ENCODE measurements around the gene MMP20. TPM values are rescaled to one million over a fixed set of nuclear protein-coding genes. Genes with fewer than 3 reads are reported as not detected.

The MMP20 gene
- total RNA-seq, 1 donor from 2014 or later, result not detected

DNA sequence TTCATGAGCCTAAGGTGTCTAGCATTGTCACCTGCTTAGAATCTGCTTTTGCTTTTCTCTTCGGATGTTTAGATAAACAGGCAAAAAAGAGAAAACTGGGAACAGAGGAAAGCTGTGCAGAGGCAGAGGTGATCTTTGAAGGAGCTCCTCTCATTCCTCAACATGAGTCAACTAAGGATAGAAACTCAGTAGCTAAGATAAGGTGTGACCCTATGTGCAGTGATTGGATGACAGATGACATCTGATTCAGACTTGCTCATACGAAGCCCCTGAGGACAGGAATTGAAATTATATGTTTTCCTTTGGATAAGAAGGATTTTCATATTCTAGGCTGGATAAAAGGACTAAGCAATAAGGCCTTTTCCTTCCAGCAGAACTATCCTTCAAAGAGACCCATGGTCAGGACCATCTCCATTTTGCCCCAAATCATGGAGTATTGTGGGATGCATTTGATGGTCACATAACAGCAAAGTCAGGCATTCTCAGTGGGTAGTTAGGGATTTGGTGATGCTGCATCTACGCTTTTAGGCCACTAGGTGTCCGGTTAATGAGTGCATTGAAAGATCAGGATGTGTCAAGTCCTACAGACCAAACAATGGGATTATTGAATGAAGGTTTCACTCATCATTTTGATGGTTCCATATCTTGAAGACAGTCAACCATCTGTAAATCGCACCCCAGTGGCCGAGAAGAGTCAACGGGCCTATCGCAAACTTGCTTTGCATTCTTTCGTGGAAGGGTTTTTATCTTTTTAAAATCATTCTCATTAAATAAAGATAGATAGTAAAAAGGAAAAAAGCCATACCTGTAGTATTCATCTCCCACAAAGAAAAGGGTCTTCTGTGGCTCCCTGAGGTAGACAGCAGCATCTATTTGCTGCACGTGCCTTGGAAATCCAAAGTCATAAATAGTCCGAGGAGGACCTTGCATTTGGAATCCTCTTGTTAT is 32.2 kb downstream of the MMP20 start:
- no peak for DNase-seq (ENCODE audit: low spot score)

DNA sequence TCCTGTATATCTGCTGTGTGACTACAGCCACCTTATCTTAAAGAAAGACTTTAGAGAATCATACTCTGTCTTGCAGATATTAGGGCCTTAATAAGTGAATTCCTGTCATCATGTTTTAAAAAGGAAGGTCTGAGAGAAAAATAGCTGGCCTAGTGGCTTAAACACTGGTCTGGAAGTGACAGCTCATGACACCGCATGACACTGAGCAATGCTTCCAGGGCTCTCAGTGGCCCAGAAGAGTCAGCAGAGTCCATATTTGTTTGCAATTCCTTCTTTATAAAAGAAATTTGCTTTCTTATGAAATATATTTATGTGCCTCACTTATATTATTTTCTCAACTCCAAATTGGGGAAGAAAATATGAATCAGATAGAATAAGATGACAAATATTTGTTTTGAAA is 33.0 kb downstream of the MMP20 start:
- no peak for DNase-seq (ENCODE audit: low spot score)

DNA sequence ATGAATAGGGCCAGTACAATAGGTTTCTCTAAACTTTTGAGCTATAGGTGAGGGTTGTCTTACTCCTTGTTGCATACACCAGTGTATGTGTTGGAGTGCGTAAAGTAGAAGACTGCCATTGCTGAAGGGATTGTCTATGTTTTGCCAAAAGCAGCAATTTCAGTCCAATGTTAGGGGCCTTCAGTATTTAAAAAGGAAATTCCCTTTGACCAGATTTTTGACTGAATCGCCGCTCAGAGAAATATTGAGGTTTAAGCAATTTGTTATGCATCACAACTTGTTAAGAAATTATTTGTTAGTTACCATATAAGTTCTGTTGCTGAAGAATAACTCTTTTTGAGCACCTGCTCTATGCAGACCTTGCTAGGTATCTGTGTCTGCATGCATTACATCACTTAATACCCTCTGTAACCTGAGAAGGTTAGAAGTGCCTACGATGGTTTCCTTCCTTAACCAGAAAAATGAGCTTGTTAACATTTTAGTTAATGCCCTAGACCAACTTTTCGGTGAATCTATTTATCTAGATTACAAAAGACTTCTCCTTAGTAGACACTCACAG is 33.9 kb downstream of the MMP20 start:
- DNase-seq (ENCODE audit: low spot score), result no peak

DNA sequence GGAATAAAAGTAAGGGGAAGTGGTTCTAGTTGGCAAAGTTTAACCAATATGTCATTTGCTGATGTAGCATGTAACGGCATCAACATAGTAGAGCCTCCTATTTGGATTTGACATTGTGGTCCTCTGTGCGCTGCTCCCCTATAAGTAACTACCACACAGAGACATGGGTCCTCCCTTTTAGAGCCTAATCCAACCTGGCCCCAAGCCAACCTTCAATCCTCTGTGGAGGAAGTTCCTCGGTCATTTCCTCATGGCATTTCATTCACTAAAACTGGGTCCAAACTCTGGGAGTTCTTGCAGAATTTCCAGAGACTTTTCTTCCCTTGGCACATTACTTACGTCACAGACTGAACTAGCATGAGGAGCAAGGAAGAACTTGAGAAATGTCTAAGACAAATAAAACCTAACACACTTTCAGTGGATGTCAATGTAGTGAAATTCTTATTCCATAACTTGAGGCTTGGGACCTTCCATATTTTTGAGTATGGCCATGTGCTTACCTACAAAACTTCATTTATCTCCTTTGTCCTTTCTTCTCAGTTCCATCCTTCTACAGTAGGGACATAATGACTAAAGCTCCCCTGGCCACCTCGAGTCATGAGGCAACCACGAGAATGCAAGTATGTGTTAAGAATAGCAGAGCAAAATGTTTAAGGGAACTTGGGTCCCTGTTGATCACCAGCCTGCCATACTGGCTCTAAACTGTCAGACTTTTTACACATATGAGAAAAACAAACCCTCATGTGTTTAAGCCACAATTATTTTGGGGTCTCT is 34.7 kb downstream of the MMP20 start:
- no peak for DNase-seq (ENCODE audit: low spot score)

DNA sequence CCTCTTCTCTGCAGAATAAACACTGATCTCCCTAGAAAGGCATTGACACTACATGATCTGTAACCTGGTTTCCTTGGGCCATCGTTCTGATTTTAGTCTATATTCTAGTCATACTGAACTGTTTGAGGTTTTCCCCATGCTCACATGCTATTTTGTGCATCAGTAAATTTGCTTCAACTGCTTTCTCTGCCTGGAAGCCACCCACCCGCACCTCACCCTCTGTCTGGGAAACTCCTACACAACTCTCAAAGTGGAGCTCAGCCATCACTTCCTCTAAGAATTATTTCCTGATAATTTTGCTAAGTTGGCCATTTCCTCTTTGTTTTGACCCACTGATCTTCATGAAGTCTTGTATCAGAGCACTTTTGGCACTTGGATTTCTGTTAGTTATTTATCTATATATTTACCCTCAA is 36.1 kb downstream of the MMP20 start:
- DNase-seq (ENCODE audit: low spot score), result no peak

DNA sequence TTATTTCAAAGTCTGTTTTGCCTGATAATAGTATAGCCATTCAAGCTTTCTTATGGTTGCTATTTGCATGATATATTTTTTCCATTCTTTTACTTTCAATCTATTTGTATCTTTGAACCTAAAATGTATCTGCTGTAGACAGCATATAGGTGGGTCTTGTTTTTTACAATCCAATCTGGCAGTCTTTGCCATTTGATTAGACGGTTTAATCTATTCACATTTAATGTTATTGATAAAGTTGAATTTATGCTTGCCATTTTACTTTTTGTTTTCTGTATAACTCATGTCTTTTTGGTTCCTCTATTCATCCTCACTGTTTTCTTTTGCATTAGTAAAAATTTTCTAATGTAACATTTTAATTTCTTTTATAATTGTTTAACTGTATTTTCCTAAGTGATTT is 37.4 kb downstream of the MMP20 start:
- no peak for DNase-seq (ENCODE audit: low spot score)

DNA sequence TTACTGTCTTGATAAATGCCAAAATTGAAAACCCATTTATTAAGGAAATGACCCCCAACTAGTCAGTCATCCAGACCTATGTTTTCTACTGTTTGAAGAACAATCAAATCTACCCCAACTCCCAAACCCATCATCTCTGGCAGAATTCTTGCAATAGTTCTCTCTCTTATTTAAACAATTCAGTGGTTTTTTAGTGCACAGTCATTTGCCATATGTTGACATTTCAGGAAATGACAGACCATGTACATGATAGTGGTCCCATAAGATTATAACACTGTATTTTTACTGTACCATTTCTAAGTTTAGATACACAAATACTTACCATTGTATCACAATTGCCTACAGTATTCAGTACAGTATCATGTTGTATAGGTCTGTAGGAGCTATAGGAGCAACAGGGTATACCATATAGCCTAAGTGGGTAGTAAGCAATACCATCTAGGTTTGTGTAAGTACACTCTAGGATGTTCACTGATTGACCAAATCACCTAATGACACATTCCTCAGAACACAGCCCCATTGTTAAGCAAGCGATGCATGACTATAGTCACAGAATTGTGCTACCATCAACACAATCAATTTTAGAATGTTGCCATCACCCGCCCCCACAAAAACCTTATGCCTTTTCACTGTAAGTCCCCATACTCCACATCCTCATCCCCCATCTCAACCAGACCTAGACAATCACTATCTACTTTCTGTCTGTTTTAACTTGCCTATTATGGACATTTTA is 41.8 kb downstream of the MMP20 start:
- DNase-seq (ENCODE audit: low spot score), result no peak

DNA sequence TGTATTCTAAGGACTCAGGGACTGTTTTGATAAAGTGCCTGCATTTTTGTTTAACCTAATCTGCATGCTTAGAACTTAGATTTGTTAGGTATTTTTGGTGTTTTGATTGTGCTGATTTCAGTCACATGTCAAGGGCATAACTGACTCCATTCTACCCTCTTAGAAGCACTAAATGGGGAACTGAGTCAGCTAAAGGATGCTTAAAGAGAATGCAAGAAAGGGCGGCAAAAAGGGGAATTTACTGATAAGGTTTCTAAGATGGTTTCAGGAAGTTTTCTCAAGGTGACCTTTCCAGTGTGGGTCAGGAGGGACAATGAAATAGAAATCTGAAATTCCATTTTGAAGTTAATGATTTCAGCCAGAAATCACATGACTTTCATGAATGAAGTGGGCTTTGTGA is 43.0 kb downstream of the MMP20 start:
- DNase-seq (ENCODE audit: low spot score), result no peak

DNA sequence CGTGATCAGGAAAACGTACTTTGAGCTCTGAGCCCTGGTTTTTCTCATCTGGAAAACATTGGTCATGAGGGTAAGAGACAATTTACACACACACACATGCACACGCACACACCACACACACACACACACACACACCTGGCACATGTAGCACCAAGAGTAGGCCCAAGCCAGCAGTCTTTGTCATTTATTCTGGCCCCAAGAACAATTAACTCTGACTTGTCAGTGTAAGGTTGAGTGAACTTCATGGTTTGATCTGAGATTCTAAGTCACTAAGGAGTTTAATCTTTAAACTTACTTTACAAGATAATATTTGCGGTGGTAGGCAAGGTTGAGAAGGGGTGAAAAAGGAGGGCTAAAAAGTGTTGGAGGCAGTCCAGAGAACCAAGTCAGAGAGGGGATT is 44.1 kb downstream of the MMP20 start:
- no peak for DNase-seq (ENCODE audit: low spot score)

DNA sequence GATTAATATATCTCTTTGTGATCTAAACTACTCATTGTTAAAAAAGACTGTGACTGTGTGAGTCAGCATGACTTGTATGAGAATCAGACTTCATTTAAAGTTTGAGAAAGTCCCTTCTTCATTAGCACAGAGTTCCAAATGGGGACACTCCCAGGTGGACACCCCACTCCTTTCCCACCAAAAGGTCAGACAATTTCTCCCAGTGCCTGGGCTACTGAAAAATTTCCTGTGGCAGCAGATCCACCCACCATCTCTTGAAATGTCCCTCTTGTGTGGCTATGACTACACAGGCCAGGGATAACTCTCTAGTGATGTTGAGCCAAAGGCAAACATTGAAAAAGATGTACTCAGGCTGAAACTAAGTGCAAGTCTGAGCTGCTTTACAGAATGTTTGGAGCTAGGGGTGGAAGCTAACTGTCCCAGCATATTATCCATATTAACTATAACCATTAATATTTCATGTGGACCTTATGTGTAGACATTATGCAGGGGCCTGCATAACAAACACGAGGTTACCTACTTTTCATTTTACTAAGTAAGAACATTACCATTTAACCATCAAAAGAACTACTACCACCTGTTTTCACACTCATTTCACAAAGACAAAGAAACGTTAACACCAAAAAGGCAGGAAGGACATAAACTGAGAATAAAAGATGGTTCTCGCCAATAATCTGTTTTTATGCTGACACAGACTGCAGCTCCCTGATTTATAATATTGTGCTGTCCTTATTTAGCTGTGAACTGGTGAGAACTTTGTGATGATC is 44.8 kb downstream of the MMP20 start:
- DNase-seq (ENCODE audit: low spot score), result no peak

DNA sequence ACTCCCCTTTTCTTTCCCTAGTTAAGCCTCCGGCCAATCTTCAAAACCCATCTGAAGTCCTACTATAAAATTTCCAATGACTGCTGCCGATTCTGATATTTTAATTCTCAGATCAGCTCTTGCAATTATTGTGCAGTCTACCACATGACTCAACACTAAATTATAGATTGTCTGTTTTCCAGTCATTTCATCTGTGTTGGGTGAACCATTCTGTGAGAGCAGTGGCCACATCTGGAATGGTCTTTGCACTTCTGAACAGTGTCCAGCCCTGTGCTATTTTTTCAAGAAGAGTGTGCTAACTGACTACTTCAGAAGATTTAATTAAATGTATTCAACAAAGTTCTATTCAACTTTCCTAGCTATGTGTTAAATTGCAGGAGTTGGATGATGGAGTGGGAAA is 47.4 kb downstream of the MMP20 start:
- no peak for DNase-seq (ENCODE audit: low spot score)

DNA sequence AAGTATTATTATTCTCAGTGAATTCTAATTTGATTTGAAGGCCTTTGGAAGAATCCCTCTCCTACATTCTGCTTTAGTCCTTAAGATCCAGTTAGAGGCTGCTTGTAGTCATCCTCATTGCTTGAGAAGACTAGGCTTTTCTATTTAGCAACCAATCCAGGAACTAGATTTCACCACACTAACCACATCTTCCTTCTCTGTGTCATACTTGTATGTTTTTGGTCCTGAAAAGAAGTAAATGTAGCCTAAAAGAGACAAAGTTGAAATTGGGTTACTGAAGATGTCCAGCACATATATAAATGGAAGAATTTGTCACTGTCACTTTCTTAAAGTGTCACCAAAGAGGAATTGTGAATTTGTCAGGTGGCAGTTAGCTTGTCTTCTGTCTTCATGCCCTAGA is 48.0 kb downstream of the MMP20 start:
- no peak for DNase-seq (ENCODE audit: low spot score)

DNA sequence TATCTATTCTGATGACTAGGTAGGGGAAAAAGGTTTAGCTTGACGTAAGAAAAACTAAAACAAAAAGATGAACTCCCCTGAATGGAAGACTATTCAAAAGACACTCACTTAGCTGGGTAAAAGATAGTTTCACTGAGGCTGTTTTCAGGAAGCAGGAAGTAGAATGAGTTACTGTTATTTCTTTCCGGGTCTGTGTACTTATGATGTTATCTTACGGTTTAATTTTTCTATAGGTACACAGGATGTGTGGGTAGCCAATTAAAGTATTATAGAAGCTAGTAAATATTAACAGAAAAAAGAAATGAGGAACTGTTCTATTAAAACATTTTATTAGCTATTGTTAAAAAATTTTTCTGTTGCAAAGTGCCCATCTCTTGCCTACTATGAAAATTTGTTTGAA is 48.8 kb downstream of the MMP20 start:
- no peak for DNase-seq (ENCODE audit: low spot score)

DNA sequence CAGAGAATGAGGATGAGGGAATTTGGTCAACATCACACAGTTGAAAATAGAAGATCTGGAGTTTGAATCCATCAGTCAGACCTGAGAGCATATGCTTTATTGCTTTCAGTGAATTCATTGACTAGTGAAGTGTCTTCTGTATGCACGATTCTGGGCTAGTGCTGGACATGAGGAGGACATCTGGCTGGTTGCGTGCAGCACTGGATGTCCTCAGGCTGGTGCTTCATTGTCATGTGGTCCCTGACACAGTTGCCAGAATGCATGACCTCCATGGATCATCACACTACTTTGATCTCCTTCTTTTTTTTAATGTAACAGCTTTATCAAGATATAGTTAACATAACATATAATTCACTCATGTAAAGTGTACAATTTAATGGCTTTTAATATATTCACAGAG is 50.1 kb downstream of the MMP20 start:
- DNase-seq (ENCODE audit: low spot score), result no peak

DNA sequence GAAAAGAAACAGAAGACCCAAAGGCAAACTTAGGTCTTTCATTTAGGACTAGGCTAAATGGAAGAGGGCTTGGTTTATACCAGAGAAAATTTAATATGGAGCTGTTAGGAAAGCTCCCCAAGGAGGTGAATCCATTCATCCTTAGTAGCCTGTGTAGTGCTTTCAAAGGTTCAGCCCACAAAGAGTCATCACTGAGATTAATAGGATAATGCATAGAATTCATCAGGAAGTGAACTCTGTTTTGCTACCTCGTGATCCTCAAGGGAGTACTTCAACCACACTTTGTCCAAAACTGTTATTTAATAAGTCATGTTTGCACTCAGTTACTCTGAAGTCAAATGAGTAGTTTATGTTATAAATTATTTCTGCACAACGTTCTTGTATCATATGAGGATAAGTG is 51.3 kb downstream of the MMP20 start:
- no peak for DNase-seq (ENCODE audit: low spot score)

DNA sequence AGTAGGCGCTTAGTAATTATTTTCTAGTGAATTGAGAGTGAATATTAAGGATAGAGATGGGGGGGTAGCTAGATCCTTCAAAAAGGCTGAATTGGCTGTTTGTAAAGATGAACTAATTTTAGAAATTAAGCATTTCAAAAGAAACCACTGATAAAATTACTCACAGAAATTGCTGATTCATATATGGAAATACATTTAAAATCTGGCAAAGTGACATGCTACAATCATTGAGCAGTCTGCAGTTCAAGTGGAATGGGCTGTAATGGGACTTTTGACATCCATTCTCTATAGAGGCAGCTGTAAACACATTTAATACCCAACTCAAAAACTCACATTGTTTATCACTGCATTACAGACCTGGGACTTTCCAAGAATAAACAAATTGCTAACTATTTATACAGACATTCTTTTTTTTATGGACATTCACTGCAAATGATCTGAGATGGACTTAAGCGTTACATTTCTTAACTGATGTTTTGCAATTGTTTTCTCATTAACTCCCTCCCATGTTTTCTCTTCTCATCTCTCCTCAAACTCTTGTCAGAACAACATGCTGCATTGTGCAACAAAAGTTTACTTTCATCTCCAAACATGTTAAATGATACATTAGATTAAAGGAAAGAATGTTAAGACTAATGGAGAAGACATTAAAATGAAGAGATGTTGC is 52.4 kb downstream of the MMP20 start:
- DNase-seq (ENCODE audit: low spot score), result no peak

DNA sequence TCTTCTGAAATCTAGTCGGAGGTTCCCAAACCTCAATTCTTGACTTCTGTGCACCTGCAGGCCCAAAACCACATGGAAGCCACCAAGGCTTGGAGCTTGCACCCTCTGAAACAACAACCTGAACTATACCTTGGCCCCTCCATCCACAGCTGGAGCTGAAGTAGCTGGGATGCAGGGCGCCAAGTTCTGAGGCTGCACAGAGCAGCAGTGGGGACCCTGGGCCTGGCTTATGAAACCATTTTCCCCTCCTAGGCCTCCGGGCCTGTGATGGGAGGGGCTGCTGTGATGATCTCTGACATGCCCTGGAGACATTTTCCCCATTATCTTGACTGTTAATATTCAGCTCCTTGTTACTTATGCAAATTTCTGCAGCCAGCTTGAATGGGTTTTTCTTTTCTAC is 56.3 kb downstream of the MMP20 start:
- DNase-seq (ENCODE audit: low spot score), result no peak

DNA sequence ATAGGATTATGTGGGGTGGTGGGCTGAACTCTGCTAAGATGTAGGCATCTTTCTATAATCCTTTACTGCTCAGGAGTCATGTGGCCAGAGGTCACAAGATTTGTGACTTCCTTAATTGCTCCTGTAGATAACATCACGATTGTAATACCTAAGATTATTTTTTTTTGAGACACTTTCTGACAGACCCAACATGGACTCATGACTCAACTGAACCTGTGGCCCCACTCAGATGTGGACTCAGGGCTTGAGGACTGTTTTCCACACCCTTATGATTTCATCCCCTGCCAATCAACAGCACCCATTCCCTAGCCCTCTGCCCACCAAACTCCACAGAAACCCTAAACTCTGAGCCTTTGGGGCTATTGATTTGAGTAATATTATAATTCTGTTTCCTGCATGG is 59.0 kb downstream of the MMP20 start:
- no peak for DNase-seq (ENCODE audit: low spot score)

DNA sequence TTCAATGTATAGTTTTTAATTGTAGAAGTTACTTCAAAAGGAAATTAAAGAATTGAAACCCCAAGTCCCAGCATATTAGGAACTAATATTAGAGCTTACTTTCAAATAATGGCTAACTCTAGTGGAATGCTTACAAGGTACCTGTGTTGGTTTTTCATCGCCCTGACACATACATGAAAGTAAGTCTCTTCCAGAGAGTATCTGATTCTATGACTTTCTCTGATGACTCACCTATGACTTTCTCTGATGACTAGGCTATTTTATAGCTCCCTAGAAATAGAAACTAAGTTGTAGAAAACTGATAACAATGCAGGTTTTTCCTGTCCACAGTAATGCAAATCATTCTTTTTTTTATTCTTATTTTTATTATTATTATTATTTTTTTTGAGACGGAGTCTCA is 61.0 kb downstream of the MMP20 start:
- DNase-seq (ENCODE audit: low spot score), result no peak

DNA sequence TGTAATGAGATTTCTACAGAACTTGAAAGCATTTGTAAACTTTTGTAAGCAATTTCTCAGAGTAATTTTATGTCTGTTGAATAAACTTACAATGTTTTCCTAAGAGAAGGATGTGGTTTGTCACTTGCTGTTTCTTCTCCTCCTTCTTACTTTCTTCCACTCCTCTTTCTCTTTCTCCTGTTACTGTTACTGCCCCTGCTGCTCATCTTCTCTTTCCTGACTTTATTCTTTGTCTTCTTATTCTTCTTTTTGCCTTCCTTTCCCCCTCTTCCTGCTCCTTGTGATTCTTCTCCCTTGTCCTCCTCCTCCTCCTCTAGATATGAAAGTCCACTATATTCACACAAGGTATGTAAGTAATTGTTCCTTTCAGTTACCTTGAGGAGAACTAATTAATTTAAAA is 63.5 kb downstream of the MMP20 start:
- no peak for DNase-seq (ENCODE audit: low spot score)

Measured in mesenteric fat pad (tissue), 1 donor.